HG02870 (cell line): Measurements from ENCODE around the gene RPH3AL.

ENCODE experiments used
- ATAC-seq: cut with Tn5 transposase; IDR thresholded peaks from one replicate; pipeline ENCODE4 v1.9.1; 2021; ENCODE audit warnings: mild to moderate bottlenecking, moderate library complexity; ENCODE audit not compliant: unreplicated experiment

RPH3AL gene

DNA sequence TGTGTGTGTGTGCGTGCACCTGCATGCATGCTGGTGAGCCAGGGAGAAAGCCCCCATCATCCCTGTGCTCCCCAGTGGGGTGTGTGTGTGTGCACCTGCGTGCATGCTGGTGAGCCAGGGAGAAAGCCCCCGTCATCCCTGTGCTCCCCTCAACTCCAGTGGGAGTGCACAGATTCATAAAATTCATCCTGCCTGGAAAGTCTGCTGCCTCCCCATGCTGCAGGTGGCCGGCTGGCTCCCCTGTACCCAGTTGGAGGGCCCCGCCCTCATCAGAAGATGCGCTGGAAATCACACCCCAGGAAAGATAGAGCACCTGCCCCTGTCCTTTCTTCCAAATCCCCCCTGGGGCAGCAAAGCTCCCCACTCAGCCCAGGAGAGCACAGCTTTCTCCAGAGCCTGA lies 86.4 kb downstream of the RPH3AL start:
- ATAC-seq, result no peak

DNA sequence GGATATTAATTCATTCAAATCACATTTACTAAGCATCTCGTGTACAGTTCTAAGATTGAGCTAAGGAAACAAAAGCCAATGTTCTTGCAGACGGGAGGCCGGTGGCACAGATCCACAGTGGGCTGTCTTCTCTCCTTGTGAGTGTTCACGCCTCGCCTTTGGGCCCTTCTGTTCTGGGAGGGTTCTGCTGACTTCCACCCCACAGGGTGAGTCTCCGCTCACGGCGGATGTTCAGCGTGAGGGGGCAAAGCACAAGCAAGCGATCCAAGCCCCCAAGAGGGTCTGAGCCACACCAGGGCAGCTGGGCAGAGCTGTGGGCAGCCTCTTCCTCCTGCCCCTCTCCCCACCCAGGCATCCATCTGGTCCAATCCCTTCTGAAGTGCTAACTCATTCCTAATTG lies 86.9 kb downstream of the RPH3AL start:
- ATAC-seq, result no peak

DNA sequence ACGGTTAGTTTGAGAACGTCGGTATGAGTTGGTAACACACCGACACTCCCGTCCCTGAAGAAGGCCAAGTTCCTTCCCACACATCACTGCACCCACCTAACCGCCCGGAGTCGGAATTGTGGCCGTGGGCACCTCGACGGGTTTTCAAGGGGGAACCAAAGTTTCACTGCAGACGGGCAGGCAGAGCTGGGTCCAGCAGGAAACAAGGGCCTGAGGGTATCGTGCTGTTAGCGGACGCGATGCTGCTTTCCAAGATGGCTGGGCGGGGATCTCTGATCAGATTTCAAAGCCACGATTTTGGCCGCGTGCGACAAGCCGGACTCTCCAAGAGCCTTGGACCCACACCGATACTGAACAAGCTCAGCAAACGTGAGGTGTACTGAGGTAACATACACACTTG lies 88.8 kb downstream of the RPH3AL start:
- ATAC-seq, result no peak

DNA sequence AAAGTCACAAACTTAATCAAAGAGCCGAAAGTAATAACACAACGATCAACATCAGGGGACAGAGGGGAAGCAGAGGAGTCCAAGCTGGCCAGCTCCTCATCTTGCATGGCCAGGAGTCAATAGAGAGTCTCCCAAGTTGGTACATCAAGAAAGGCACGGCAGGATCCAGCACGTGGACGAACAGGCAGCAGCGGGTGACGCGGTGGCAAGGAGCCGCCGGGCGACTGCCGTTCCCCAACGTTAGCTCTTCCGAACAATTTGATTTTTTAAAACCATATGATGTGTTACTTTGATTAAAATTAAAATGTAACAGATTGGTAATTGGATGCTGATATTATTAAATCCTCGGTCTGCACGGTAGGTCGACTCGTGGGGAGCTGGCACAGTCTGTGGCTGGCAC lies 89.3 kb downstream of the RPH3AL start:
- no peak for ATAC-seq

DNA sequence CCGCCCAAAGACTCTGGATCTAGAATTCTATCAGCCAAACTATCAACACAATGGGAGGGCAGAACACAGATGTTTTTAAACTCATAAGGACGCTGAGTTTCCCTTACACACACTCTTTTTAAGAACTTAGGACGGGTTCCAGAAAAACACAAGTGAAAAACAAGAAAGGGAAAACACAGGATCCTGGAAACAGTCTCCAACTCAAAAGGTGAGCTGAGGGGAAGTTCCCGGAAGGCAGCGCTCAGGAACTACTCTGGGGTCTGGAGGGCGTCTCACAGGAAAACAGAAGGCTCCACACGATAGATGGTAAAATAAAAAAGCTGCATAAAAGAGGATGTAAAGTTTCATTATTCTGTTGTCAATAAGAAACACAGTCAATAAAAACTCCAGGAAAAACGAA lies 91.0 kb downstream of the RPH3AL start:
- no peak for ATAC-seq

DNA sequence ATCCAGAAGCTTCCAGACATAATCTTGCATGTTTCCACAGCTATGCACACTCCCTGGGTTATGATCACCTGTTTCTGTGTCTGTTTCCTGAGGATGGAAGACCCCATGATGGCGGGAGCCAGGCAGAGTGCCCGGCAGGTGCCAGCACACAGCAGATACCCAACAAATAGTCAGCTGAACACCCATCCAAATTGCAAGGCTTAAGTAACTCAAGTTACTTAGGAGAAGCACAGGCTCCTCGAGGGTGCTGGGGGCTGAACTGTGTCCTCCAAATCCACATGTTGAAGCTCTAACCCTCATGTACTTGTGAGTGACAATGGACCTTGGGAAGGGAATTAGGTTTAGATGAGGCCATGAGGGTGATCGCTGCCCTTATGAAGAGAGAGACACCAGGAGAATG lies 91.7 kb downstream of the RPH3AL start:
- ATAC-seq, result no peak

DNA sequence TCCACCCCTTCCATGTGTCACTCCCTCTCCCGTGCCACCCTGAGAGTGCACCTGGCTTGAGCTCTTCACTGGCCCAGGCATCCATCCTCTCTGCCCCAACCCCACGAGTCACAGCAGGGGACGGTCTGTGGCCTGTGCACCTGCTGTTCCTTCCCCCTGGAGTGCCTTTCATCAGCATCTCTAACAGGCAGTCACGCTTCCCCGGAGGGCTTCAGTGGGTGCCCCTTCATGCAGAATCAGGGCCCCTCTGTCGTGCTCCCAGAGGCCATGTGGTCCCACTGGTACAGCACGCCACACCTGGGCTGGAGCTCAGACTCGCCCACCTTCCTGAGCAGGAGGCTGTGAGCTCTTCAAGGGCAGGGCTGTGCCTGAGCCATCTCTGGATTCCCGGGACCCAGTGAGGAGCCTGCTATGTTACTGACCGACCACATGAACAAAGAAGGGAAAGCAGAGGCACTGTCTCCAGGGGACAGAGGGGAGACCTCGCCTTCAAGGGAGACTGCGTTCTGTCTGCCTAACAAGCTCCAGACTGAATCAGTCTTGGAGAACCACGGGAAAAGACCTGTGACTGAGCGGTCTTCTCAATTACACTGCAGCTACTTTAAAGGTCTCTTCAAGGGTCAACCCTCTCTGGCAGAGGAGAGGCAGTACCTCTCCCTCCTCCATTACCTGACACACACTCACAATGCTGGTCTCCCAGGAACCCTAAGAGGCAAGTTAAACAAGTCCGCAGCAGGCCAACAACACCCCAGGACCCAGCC lies 92.4 kb downstream of the RPH3AL start:
- ATAC-seq, result no peak

DNA sequence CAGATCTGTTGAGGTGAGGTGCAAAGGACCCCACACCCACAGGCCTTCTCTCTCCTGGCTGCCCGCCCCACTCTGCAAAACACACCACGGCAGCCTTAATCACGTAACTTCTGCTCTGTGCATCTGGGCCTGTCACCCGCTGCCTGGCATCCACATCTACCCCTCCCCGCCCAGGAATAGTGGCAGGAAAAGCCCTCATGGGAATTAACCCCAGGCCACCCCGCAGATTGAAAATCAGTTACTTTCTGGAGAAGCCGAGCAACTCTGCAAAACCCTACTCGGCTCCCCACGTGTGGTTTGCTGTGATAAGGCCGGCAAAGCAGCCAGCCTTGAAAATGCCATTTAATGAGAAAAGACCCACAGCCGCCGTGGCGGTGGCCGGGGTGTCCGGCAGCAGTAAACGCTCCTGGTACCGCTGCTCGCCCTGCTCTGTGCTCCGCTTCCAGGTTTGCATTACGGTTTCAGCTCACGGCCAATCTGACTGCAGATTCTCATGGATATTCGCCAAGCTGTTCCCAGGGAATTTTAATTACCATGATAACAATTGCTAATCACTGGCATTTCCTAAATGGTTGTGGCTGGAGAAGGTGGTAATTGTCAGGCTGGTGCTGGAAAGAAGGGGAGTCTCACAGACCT lies 93.1 kb downstream of the RPH3AL start:
- ATAC-seq, result no peak

DNA sequence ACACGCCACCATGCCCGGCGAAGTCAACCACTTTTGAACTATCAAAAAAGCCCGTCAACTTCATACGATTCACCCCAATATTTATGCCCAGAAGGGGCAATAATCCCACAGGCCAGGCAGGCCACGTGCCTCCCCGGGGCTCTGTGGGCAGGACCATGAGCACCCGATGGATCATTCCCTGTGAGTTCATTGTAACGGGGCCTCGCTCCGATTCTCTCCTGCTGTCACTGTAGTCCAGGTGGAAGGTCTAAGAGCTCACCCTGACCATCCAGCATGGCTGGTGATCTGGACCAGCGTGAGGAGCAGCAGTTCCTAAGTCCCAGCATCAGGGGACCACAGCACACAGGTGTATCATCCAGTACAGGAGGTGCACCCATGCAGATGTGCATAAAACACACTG lies 93.7 kb downstream of the RPH3AL start:
- no peak for ATAC-seq

DNA sequence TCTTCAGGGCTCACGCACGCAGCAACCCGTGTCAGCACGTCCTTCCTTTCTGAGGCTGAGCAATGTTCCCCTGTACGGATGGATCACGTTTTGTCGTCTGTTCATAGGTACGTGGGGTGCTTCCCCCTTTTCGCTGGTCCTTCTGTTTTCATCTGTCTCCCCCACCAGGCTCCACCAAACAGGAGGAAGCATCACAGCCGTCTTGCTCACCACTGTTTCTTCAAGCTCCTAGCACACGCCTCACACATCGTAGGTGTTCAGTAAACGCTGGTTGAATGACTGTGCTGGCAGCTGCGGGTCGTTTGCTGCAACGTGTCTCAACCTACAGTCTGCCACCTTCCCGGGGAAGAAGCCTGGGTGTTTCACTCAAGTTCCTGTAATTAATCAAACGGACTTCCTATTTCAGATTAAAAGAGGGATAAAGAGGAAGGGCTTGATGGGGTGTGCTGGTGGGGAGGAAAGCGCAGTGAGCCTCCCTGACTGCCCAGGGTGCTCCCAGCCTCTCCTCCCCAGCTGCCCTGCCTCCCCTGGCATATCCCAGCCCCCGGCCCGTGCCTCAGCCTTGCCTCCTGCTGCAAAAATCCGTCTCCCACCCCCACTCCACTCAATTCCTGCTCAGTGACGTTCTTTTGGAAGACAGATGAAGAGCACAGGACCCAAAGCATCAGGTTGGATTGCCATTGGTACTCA lies 94.4 kb downstream of the RPH3AL start:
- no peak for ATAC-seq

DNA sequence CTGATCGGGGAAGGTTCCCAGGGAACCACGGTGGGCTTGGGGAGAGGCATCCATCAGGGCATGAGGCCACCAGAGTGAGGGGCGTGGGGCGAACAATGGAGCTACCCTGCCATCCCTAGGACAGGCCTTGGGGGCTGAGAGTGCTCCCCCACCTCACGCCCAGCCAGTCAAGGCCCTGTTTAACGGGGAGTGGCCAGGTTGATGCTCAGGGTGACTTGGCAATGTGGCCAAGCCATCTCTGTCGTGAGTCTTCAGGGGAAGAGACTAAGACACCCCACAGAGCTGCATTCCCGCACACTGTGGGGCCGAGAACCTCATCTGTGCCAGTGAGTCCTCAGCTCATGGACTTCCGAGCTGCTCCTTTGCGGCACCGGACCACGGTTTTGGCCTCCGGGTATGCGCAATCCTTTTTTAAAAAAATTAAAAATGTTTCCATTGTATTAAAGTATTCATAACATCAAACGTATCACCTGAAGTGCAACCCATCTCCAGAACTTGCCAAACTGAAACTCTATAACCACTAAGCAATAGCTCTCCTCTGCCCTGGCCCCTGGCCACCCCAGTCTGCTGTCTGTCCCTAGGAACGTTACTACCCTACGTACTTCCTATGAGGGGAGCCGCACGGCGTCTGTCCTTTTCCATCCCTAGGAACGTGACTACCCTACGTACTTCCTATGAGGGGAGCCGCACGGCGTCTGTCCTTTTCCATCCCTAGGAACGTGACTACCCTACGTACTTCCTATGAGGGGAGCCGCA lies 99.3 kb downstream of the RPH3AL start:
- ATAC-seq, result no peak

DNA sequence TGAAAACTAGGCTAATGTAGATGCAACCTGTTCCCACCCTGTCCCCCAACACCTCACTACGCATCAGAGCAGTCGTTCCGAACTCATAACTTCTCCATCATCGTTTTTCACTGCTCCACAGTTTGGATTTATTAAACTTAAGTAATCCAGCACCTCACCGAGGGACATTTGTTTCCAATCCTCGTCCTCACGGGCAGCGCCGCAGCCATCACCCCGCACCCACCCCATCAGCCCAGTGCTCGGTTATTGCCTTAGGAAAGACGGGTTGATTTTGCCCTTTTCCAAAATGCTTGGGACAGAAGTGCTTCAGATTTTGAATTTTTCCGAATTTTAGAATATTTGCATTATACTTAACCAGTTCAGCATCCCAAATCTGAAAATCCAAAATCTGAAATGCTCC lies 100.2 kb downstream of the RPH3AL start:
- ATAC-seq, result no peak

DNA sequence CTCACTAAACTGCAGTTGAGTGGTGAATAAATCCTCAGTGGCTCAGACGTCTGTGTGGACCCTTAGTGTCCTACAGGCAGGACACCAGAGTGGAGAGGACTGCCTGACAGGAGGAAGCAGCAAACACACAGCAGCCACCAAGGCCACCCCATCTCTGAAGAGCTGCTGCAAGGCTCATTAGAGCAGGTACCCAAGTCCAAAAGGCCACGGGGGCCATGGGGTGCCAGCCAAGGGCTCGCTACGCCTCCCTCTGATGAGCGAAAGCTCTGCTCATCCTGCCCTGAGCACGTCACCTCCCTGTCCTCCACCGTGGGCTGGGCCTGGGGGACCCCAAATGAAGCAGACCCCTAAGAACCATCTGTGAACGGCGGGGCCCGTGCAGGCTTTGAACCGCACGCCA lies 101.1 kb downstream of the RPH3AL start:
- no peak for ATAC-seq

DNA sequence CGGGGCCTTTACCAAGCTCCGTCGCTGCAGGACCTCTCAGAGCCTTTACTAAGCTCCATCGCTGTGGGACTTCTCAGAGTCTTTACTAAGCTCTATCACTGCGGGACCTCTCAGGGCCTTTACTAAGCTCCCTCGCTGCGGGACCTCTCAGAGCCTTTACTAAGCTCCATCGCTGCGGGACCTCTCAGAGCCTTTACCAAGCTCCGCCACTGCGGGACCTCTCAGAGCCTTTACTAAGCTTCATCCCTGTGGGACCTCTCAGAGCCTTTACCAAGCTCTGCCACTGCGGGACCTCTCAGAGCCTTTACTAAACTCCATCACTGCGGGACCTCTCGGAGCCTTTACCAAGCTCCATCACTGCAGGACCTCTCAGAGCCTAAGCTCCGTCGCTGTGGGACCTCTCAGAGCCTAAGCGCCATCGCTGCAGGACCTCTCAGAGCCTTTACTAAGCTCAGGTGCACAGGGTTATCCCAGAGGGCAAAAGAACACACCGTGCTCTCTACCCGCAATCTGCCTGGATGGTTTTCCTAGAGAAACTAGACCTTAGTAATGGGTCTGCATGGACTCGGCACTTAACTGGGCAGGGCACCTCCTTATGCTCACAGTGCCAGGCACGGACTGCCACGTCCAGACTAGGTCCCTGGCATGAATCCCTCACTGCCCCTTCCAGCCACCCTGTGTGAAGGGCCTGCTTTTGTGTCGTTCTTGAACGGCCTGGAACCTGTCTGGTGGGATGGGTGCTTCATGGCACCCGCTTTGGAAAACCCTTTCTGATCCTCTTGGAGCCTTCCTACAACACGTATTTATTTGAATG lies 101.9 kb downstream of the RPH3AL start:
- no peak for ATAC-seq

DNA sequence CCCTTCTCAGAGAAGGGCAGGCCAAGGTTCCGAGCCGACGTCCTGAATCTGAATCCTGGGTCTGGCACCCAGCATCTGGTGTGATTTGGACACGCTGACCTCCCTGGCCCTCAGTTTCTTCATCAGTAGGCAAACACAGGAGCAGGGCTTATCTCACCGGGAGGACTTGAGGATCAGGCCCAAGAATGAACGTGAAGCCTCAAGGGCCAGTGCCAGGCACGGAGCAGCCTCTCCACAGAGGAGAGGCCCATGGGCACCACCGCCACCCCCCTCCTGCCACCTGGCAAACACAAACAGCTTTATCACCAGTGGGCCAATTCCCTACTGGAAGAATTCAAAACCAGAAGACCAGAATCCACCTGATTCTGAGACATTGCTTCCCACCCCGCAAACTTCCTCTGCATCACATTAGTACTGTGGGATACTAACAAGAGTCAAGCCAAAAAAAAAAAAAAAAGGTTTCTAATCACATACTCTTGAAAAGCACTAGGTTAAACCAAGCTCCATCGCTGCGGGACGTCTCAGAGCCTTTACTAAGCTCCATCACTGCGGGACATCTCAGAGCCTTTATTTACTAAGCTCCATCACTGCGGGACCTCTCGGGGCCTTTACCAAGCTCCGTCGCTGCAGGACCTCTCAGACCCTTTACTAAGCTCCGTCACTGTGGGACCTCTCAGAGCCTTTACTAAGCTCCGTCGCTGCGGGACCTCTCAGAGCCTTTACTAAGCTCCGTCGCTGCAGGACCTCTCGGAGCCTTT lies 103.2 kb downstream of the RPH3AL start:
- no peak for ATAC-seq

DNA sequence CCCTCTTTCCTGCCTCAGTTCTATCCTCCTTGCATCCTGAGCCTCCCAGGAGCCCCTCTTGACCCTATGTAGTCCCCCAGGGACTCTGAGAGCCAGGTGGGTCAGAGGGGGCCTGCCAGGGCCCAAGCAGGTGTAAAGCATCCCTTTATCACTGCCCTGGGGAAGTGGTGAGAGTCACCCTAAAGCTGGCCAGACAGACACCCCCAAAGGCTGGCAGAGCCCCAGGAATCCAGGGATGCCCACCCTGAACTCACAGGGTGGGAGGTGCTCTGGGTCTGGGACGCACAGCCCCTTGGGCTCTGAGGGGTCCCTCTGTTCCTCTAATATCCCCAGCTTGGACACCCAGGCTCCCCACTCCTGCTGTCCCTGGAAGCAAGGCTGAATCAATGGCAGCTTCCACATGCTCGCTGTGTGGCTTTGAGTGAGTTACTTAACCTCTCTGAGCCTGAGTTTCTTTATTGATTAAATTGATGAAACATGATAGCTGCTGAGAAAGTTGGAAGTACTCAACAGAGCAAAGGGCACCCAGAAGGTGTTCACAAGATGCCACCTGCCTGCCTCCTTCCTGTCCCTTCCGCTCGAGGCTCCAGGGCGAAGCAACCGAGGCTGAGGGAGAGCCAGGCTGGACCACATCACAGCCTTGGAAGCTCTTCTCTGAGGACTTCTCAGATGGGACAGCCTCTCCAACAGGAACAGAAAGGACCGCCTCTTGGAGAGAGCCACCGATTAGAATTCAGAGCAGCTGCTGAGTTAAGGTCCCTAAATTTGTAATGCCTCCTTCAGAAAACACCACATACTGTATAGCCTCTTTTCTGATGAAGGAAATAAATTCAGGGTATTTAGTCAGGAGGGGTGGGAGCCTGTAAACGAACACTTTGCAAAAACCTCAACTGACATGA lies 104.0 kb downstream of the RPH3AL start:
- ATAC-seq, result no peak

DNA sequence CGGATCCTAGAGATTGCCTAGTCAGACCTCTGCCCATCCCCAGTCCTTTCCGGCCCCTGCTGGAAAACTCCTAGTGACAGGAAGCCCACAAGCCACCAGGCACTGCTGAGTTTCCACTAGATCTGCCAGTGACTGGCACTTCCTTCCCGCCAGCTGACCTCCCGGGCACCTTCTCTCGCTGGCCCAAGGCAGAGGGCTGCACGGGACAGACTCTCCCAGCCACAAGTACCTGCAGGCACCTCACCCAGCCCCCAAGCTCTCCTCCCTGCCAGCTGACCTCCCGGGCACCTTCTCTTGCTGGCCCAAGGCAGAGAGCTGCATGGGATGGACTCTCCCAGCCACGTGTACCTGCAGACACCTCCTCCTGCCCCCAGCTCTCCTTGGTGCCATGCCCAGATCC lies 104.8 kb downstream of the RPH3AL start:
- ATAC-seq, result no peak

DNA sequence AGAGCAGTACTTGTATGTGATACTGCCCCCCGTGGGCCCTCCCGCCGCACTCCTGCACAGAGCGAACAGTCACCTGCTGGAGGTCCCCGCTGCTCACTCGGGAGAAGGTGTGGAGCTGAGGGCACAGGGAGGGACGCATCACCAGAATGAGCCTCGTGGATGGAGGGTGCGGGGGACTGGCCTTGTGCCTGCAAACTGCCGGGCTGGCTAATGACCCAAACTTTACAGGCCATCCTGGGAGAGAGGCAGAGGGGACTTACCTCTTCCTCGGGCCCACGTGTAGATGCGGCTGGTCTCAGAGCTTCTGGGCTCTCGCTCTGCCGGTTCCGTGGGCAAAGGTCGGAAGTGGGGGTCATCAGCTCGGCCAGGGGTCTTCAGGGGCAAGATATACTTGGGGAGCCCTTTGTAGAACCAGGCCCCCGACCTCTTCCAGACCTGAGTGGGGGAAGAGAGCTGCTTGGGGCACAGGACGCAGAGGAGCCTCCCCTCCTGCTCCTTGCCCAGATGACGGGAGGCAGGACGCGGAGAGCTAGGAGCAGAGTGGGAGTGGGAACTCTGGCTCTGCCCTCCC lies 105.7 kb downstream of the RPH3AL start:
- ATAC-seq, result no peak

DNA sequence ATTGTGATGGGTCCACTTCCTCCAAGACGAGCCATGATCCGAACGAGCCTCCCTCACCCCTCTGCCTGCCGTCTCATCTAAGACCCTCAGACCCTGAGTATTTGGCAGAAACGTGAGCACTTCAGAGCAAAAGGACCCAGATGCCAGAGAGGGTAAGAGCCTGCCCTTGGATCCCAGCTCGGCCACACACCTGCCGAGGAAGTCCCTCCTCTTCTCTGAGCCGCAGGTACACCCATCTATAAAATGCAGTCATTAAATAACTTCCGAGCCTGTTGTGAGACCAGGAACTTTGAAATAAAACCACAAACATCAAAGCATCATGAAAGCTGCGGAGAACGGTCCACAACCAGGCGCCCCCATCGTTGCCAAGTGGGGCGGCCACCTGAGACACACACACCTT lies 106.4 kb downstream of the RPH3AL start:
- no peak for ATAC-seq
